ENCODE data around the gene CCDC28A.

DNA sequence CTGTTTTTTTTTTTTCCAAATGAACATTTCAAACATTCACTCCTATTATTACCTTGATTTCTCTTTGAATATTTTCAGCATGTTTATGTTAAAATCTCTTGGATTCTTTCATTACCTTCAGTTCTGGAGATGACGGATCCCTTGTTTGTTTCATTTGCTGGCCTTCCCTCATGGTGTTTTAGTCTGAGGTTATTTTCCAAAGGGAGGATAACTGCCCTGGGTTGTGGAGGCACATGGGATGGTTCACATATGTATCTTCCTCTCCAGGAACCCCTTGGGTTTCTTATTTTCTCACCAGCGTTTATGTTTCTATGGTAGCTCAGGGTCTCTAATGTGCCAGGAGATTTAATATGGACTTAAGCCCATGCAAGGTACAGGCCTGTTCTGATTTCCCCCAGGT is 58.6 kb downstream of the CCDC28A start:
- TF ChIP-seq, protein P1, sequence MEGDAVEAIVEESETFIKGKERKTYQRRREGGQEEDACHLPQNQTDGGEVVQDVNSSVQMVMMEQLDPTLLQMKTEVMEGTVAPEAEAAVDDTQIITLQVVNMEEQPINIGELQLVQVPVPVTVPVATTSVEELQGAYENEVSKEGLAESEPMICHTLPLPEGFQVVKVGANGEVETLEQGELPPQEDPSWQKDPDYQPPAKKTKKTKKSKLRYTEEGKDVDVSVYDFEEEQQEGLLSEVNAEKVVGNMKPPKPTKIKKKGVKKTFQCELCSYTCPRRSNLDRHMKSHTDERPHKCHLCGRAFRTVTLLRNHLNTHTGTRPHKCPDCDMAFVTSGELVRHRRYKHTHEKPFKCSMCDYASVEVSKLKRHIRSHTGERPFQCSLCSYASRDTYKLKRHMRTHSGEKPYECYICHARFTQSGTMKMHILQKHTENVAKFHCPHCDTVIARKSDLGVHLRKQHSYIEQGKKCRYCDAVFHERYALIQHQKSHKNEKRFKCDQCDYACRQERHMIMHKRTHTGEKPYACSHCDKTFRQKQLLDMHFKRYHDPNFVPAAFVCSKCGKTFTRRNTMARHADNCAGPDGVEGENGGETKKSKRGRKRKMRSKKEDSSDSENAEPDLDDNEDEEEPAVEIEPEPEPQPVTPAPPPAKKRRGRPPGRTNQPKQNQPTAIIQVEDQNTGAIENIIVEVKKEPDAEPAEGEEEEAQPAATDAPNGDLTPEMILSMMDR (IDR thresholded peaks at IDR 0.05) = no peak
- TF ChIP-seq POLR2AphosphoS5 (IDR thresholded peaks at IDR 0.05) = no peak

Data from esophagus muscularis mucosa (tissue), 3 donors.